ENCODE data around the gene BMPR1B. TPM values are rescaled to one million over a fixed set of nuclear protein-coding genes. Genes with fewer than 3 reads are reported as not detected.

Gene BMPR1B
- total RNA-seq, 1 experiment from 2014 or later = 0.42 TPM

DNA sequence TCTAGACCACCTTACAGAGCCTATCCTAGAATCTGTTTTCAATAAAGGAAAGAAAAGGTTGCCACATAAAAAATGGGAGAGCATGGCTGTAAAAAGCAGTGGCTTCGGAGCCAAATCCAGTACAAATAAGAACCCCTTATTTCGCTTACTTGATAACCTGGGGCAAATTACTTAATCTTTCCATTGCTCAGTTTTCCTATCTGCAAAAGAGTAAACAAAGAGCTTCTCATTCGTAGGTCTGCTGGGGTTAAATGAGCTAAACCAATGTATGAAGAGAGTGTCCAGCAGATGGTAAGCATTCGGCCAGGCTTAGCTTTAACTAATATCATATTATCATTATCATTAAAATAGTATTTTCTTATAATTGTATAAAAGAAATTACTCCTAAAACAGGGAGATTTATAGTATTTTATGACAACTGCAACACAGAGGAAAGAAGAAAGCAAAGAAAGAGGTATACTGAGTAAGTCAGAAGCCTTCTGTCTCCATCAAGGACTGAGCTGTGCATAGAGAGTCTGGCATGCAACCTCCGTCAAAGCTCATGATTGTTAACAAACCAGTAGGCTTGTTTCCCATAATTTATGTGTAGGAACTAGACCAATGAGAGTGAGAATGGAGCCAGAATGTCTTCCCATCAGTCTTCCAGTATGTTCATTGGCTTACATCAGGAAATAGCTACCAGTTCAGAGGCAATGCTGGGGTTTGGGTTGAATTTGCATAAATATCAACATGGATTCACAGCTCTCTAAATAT, 426.1 kb downstream of the BMPR1B start:
- no peak for DNase-seq
- Histone ChIP-seq H3K27me3 (ENCODE audit: control insufficient read depth, insufficient read depth, low read length) (no peaks in the 10 kb centered on the region), H3K36me3 (replicated peaks; ENCODE audit: control insufficient read depth, insufficient read depth, low read length) (no peaks in the 10 kb centered on the region), H3K4me3 (ENCODE audit: insufficient read depth, low read depth, low read length) (no peak overlapping the region)

DNA sequence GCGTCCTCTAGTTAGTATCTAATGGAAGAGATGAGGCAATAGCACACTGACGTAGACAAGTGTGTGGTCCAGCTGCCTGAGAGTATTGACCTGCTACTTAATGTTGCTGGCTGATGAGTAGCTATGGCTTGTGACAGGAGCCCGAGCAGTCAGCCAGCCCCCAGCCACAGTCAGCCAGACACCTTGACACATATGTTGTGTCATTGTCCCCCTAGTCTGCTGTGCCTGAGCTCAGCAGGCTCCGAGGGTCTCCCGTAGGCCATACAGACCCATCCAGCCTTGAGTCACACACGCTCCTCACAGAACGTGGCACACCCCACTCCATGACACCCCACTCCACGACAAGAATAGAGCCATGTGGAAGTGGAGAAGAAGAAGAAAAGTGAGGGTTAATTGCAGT, 428.9 kb downstream of the BMPR1B start:
- no peak for DNase-seq
- no peak overlapping the region for H3K4me3 ChIP-seq (ENCODE audit: insufficient read depth, low read depth, low read length)

DNA sequence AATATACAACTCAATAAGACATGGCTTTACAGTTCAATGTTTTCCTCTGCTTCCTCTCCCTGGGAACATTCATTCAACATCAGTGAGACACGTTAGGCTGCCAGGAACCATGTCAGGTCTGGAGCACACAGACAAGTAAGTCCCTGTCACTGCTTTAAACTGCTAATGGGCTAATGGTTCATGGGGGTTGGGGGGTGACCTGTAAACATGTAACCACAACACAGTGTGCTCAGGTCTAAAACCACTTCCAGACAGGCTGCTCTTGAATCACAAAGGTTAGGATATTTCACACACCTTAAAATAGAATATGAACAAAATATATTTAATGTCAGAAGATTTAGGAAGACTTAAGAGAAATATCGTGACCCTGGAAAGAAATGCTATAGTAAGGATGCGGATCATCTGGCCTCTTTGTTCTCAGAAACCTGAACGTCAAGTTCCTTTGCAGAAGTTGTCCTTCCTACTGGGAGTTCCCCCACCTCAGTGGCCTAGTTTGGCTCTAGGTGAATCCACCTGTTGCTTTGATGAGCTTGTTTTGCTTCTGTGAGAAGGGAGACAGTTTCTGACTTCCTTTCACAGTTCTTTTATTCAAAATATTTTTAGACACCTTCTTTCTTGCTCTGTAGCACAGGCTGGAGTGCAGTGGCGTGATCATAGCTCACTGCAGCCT, 431.1 kb downstream of the BMPR1B start:
- Histone ChIP-seq H3K4me3 (ENCODE audit: insufficient read depth, low read depth, low read length) (no peak overlapping the region), H3K36me3 (replicated peaks; ENCODE audit: control insufficient read depth, insufficient read depth, low read length) (no peaks in the 10 kb centered on the region), H3K27me3 (ENCODE audit: control insufficient read depth, insufficient read depth, low read length) (no peaks in the 10 kb centered on the region)
- DNase-seq = no peak

More for the DNA sequence above, 428.9 kb downstream of the BMPR1B start:
- Histone ChIP-seq H3K27me3 (ENCODE audit: control insufficient read depth, insufficient read depth, low read length) (no peaks in the 10 kb centered on the region), H3K36me3 (replicated peaks; ENCODE audit: control insufficient read depth, insufficient read depth, low read length) (no peaks in the 10 kb centered on the region)

DNA sequence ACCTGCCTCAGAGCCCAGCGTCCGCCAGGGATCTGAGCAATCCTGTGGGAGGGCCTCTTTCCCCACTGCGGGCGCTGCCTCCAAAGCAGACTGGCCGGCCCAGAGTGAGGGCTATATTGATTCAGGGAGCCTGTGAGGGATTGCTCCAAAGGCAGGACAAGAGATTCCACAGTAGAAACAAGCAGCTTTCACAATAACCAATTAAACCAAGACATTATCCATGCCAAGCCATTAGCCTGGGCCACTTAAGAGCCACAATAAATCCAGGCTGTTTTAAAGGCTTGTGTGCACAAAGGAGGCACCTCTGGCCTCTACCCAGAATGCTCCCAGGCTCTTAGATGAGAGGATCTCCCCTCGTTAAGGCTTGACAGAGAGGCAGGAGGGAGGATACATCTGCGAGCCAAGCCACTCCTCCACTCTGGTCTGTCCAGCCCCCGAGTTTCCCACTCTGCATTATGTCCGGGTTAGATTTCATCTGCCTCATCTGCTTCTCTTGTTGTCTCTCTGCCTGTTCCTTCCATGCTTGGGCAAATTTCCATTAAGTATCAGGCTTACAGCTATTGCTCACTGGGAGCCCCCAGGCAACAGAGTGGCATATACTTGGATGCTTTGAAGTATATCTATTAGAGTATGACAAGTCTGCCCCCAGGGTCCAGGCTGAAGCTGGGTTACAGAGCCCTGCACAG, 433.1 kb downstream of the BMPR1B start:
- no peak for DNase-seq
- H3K27me3 ChIP-seq (ENCODE audit: control insufficient read depth, insufficient read depth, low read length) = no peaks in the 10 kb centered on the region
- no peak overlapping the region for H3K4me3 ChIP-seq (ENCODE audit: insufficient read depth, low read depth, low read length)
- H3K36me3 ChIP-seq (replicated peaks; ENCODE audit: control insufficient read depth, insufficient read depth, low read length) = no peaks in the 10 kb centered on the region

GRCh38 chr4:95191537-95191936, 433.8 kb downstream of the BMPR1B start:
- Histone ChIP-seq H3K4me3 (ENCODE audit: insufficient read depth, low read depth, low read length) (no peak overlapping the region), H3K27me3 (ENCODE audit: control insufficient read depth, insufficient read depth, low read length) (no peaks in the 10 kb centered on the region), H3K36me3 (replicated peaks; ENCODE audit: control insufficient read depth, insufficient read depth, low read length) (no peaks in the 10 kb centered on the region)
- DNase-seq = no peak

GRCh38 chr4:95193391-95194224, 435.9 kb downstream of the BMPR1B start:
- DNase-seq = no peak
- Histone ChIP-seq H3K4me3 (ENCODE audit: insufficient read depth, low read depth, low read length) (no peak overlapping the region), H3K36me3 (replicated peaks; ENCODE audit: control insufficient read depth, insufficient read depth, low read length) (no peaks in the 10 kb centered on the region), H3K27me3 (ENCODE audit: control insufficient read depth, insufficient read depth, low read length) (no peaks in the 10 kb centered on the region)

- Histone ChIP-seq H3K4me3 (ENCODE audit: insufficient read depth, low read depth, low read length) (no peak overlapping the region), H3K36me3 (replicated peaks; ENCODE audit: control insufficient read depth, insufficient read depth, low read length) (no peaks in the 10 kb centered on the region), H3K27me3 (ENCODE audit: control insufficient read depth, insufficient read depth, low read length) (no peaks in the 10 kb centered on the region)
- no peak for DNase-seq
Observed at GRCh38 chr4:95197353-95197752, 439.6 kb downstream of the BMPR1B start.

DNA sequence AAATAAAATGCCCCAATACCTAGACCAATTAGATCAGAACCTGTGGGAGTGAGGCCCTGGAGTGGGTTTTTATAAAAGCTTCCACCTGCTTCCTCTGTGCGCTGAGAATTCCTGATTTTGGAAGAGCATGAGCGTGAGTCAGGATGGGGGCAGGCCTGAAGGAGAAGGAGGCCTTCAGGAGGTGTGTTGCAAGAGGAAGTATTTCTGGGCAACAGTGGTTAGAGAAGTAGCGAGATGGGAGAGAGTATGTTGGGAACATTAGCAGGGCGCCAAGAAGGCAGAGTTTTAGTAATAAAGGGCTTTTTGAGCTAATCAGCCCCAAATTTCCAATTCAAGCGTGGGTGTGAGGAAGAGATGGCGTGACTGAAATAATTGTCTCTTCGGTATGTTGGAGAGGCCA, 441.2 kb downstream of the BMPR1B start:
- H3K36me3 ChIP-seq (replicated peaks; ENCODE audit: control insufficient read depth, insufficient read depth, low read length) = no peaks in the 10 kb centered on the region
- no peaks in the 10 kb centered on the region for H3K27me3 ChIP-seq (ENCODE audit: control insufficient read depth, insufficient read depth, low read length)
- no peak for DNase-seq
- no peak overlapping the region for H3K4me3 ChIP-seq (ENCODE audit: insufficient read depth, low read depth, low read length)

GRCh38 chr4:95204267-95204844, 446.6 kb downstream of the BMPR1B start:
- Histone ChIP-seq H3K27me3 (ENCODE audit: control insufficient read depth, insufficient read depth, low read length) (no peaks in the 10 kb centered on the region), H3K36me3 (replicated peaks; ENCODE audit: control insufficient read depth, insufficient read depth, low read length) (no peaks in the 10 kb centered on the region), H3K4me3 (ENCODE audit: insufficient read depth, low read depth, low read length) (no peak overlapping the region)
- no peak for DNase-seq

- Histone ChIP-seq H3K4me3 (ENCODE audit: insufficient read depth, low read depth, low read length) (no peak overlapping the region), H3K36me3 (replicated peaks; ENCODE audit: control insufficient read depth, insufficient read depth, low read length) (no peaks in the 10 kb centered on the region), H3K27me3 (ENCODE audit: control insufficient read depth, insufficient read depth, low read length) (no peaks in the 10 kb centered on the region)
- peak; percentile 16 for DNase-seq
Observed at GRCh38 chr4:95204873-95205272, 447.1 kb downstream of the BMPR1B start.
